Left lobe of liver (tissue), 2 donors: ENCODE measurements around the gene CD99. TPM values are rescaled to one million over a fixed set of nuclear protein-coding genes. Genes with fewer than 3 reads are reported as not detected.

Experiments
- ATAC-seq: fragments of 200-7000 bp; cut with Tn5 transposase; one replicate; pipeline ENCODE4 v1.9.1; 2020; ENCODE audit warnings: mild to moderate bottlenecking, moderate library complexity
- DNase-seq: peaks from one replicate; pipeline ENCODE4 v3.0.0-alpha.2; 2020; ENCODE audit warnings: low spot score
- total RNA-seq: library from RNA; stranded (reverse); gene quantifications from one replicate; pipeline ENCODE4 v1.2.1, GENCODE V29; 2021
- donor health status: DM: no; HTN: no; CAD: no; lungs with moderate emphysema.
- donor health status: DM: no; HTN: yes; CAD: no.

Gene CD99, protein sequence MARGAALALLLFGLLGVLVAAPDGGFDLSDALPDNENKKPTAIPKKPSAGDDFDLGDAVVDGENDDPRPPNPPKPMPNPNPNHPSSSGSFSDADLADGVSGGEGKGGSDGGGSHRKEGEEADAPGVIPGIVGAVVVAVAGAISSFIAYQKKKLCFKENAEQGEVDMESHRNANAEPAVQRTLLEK
- 152 TPM for total RNA-seq

GRCh38 chrX:2690856-2691542 is at the start of gene CD99:
CD99 (plus strand) TSS chrX:2691295; CDS start chrX:2691361, 66 bp downstream.
- DNase-seq, result peak; percentile 95
- ATAC-seq, result peak; percentile 93

GRCh38 chrX:2642146-2642545 is 48.9 kb upstream of the CD99 start:
- no peak for DNase-seq
- no peak for ATAC-seq

DNA sequence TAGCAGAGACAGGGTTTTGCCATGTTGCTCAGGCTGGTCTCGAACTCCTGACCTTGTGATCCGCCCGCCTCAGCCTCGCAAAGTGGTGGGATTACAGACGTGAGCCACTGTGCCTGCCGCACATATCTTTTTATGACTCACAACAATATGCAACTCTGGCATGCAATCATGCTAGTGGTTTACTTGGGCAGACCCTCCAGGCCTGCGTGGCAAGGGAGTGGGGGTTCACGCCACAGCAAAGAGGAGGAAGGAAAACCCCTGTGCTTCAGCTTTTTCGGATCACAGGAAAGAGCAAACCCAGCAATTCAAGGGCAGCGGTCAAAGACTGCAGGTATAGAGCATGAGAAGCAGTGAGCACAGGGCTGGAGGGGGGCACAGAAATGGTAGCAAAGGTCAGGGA is 48.3 kb upstream of the CD99 start:
- ATAC-seq (no peak), DNase-seq (no peak)

DNA sequence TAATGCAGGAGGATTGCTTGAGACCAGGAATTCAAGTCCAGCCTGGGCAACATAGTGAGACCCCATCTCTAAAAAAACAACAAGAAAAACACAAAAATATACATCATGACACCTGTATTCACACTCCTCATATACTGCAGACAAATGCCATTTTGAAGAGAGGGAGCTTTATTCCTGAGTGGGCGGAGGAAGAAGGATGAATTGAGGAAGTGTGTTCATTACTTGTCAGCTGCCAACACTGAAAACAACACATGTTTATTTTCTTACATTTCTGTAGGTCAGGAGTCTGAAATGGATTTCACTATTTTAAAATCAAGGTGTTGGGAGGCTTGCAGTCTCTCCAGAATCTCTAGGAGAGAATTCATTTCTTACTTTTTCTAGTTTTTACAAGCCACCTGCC is 47.2 kb upstream of the CD99 start:
- DNase-seq, result no peak
- no peak for ATAC-seq

DNA sequence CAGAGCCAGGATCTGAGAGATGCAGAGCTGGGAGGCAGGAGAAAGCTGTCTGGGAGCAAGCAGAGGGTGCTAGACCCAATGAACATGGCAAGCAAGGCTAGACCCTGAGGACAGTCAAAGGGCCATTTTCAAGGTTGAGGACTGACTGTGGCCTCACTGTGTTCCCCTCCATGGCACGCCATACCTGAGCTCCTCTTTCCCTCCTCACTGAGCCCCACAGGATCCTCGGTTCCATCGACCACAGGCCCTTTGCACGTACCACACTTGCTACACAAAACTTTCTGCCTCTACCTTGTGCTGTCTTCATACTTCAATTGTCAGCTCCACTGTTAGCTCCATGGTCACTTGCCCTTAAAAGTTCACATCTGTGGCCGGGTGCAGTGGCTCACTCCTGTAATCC is 45.5 kb upstream of the CD99 start:
- DNase-seq (no peak), ATAC-seq (no peak)

DNA sequence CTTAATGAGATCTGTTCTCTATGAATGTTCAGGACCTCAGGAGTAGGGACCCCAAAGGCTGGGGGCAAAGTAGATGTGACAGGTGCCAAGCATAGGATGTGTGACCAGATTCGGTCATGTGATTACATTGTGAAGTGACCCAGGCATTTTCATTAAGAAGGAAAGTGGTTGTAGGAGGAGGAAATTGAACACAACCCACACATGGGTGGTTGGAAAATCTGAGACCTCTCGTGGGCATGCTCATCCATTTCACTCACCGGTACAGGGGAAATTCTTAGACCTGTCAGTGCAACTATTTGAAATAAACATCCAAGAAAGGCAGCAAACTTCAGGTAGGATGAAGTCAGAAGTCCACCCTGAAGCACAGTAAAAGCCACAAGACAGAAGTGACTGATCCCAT is 43.5 kb upstream of the CD99 start:
- no peak for ATAC-seq
- DNase-seq, result no peak

GRCh38 chrX:2650037-2650436 is 41.1 kb upstream of the CD99 start:
- ATAC-seq (no peak), DNase-seq (no peak)

GRCh38 chrX:2650865-2651264 is 40.2 kb upstream of the CD99 start:
- DNase-seq (no peak), ATAC-seq (no peak)

GRCh38 chrX:2652106-2652505 is 39.0 kb upstream of the CD99 start:
- DNase-seq (no peak), ATAC-seq (no peak)

DNA sequence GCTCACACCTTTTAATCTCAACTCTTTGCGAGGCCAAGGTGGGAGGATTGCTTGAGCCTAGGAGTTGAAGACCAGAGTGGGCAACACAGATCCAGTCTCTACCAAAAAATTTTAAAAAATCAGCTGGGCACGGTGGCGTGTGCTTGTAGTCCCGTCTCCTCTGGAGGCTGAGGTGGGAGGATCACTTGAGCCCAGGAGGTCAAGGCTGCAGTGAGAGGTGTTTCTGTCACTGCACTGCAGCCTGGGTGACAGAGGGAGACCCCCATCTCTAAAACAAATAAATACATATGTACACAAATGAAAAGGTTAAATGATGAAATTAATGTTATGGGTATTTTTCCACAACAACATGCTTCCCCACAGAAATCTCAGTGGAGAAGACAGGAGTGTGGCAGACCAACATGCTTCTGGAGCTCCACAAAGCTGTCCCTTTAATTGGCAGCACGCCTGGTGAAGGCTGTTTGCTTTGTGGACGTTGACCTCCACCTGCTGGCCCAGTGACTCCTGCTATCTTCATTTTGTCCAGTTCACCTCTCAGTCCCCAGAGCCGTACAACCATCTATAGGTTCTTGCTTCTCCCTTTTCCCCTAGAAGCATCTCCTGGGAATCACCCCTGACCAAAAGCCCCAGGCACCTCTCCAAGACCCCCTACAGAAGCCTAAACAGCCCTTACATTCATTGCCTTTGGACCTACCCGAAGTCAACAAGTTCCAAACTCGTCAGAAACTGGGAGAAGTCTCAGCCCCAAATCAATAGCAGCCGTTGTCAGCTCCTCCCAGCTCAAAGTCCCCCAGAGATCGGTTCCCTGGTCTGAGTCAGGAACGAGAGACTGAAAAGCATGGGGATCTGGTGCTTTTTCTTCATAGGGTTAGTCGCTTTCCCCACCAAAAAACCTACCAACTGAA is 36.4 kb upstream of the CD99 start:
- DNase-seq (peak; percentile 94), ATAC-seq (peak; percentile 88)

DNA sequence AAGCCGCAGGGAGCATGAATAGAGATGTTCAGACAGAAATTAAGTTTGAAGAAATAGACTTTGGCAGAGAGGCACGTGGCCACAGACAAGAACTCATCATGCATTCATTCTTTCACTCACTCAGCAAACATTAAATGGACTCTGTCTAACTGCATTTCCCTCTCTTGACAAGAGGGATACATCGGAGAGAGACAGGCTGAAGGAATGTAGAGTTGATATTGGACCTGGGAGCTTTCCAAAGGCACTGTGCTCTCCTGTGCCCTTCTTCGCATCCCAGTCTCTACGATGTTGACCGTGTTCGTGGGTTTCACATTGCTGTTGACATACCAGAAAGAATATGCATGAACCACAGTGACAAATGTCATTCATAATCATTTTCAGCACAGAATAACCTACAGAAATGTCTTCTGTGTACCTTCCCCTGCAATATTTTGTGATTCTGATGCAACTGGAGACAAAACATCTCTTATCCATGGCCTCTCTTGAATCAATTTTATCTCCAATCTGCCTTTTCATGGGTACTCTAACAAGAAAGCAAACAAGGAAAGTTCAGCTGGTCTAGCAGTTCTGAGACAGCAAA is 34.7 kb upstream of the CD99 start:
- ATAC-seq (peak; percentile 1), DNase-seq (no peak)

DNA sequence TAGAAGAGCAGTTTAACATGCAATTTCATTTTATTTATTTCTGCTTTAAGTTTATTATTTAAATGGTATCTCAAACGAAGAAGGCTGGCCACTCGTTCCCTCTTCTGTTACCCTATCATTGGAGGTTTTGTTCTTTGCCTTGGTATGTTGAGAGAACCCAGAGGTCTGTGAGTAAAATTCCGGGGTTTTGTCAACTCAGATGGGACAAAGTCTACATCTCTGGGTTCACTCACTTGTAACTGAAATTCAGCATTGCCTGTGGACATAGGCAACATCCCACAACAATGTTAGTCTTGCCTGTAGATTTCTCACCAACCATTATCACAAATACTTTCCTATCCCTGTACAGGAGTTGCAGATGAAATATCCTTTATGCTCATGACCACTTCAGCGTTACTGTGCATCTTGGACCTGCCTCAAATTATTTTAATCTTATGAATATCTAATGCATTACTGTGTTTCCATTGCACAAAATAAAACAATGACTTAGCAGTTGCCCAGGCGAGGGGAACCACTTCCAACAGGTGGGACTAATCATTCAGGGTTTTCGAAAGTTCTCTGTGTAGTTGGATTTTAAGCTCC is 33.5 kb upstream of the CD99 start:
- ATAC-seq (peak; percentile 62), DNase-seq (no peak)

DNA sequence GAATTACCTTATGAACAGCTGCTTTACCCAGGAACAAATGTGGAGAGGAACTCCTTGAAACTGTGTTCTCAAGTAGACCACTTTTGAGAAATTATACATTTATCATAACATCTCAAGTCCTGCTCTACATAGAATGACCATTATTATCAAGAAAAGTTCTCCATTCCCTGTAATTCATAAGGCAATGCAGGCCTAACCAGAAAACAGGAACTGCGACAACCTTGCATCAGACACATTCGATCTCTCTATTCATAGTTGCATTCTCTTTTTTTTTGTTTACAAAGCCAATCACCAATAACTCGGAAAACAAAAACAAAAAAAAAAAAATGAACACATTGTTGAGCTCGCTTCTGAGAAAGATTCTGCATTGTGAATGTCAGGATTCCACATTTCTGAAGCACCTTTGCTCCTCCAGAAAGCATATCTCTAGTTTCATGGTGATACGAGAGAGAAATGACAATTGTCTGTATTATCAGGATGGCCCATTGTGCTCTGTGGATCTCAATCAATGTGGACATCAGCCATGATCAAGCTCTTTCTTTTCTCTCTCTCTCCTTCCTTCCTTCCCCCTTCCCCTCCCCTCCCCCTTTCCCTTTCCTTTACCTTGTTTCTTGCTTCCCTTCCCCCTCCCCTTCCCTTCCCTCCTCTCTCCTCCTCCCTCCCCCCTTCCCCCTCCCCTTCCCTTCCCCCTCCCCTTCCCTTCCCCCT is 32.4 kb upstream of the CD99 start:
- DNase-seq (no peak), ATAC-seq (no peak)

- peak; percentile 31 for ATAC-seq
- DNase-seq, result no peak
Measured at GRCh38 chrX:2662586-2662985, 28.5 kb upstream of the CD99 start.

DNA sequence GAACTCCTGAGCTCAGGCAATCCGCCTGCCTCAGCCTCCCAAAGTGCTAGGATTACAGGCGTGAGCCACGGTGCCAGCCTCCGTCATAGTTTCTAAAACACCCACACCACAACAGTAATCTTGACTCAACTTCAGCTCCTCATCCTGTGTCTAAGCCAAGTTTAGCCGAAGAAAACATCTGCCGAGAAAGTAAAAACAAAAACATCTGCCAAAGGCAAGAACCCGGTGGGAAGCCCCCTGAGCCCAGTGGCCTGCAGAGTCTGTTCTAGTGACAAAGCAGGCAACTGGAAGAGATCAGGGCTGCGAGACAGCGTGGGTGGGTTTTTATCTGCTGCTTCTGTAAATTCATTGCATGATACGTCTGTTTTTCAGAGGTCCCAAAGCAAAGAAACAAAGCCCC is 26.6 kb upstream of the CD99 start:
- DNase-seq (no peak), ATAC-seq (no peak)

- no peak for DNase-seq
- ATAC-seq, result no peak
Measured at GRCh38 chrX:2665387-2666304, 25.4 kb upstream of the CD99 start.

DNA sequence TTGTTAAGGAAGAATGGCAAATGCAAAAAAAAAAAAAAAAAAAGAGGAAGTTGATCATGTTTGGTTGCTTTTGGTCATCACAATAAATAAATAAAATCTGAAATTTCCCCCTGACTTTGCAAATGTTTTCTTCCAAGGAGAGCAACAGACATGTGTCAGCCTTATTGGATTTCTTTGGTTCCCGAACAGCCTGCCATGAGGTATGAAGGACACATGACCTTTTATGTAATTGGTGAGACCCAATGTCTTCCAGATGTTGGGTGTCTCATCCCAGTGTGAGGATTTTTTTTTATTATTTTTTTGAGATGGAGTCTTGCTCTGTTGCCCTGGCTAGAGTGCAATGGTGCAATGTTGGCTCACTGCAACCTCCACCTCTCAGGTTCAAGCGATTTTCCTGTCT is 24.6 kb upstream of the CD99 start:
- no peak for ATAC-seq
- no peak for DNase-seq

GRCh38 chrX:2670978-2671377 is 20.1 kb upstream of the CD99 start:
- ATAC-seq, result no peak
- DNase-seq, result no peak

DNA sequence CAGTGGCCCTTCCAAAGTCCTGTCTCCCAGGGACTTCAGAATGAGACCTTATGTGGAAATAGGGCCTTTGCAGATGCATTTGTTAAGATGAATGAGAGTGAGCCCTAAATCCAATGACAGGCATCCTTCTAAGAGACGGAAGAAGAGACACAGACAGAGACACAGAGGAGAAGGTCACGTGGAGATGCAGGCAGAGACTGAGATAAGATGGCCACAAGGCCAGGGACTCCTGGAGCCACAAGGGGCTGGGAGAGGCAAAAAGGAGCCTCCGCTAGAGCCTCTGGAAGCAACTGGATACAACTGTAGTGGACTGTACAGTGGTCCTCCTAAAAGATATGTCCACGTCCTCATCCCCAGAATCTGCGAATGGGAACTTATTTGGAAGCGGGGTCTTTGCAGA is 19.0 kb upstream of the CD99 start:
- ATAC-seq (no peak), DNase-seq (no peak)

- DNase-seq (no peak), ATAC-seq (no peak)
Measured at GRCh38 chrX:2673611-2674010, 17.5 kb upstream of the CD99 start.
